Measurements from ENCODE around the gene ADARB1.

GRCh38 chr21:45078371-45078770 lies 4.0 kb downstream of the ADARB1 start:
- TF ChIP-seq POLR2A (IDR thresholded peaks at IDR 0.05; ENCODE audit: low read depth, low read length) (no peak), TAF1 (IDR thresholded peaks at IDR 0.05; ENCODE audit: borderline replicate concordance, low read depth, low read length) (no peak)

Measured in GM12892 (cell line).